Mucosa of gallbladder (tissue), 1 donor: ENCODE measurements around the gene AMPD3. TPM values are rescaled to one million over a fixed set of nuclear protein-coding genes. Genes with fewer than 3 reads are reported as not detected.

Experiments
- DNase-seq: peaks from one replicate; pipeline ENCODE4 v3.0.0-alpha.2; 2020; ENCODE audit warnings: low spot score
- total RNA-seq: library from RNA; stranded (reverse); gene quantifications from one replicate; pipeline ENCODE4 v1.2.1, GENCODE V29; 2021
- donor health status: DM: no; HTN: no; CAD: no.

Gene AMPD3
- total RNA-seq, 1 donor from 2014 or later = 17.6 TPM

DNA sequence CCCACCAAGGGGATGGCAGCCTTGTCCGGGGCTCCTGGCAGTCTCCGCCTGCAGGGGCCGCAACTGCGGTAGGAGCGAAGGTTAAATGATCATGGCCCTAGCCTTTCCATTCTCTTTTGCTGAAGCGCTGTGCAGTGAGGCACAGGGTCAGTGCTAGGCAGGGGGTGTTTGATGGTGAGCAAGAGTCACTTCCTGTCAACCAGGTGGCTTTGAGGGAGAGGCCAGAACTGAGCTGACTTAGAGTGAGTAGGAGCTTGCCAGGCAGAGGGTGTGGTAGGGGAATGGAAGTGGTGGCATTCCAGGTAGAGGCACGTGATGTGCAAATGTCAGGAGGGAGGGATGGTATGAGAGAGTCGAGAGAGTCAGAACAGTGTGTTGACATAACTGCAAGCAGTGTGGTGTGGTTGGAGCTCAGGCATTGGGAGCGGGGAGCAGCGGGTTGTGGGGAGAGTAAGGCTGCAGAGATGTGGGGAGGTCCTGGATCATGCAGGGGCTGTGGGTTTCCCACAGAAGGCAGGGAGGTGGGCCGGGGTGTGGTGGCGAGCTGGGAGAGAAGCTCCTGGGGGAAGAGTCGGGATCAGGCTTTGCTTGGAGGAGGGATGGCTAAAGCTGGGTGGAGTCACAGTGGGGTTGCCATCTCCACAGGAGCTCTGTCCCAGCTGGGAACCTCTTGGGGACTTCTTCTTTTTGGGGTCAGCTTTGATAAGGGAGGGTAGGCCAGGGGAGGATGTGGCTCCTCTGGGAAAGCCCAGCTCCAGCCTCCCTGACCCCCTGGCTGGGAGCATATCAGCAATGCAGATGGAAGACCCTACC, 33.3 kb downstream of the AMPD3 start:
- peak; percentile 56 for DNase-seq

DNA sequence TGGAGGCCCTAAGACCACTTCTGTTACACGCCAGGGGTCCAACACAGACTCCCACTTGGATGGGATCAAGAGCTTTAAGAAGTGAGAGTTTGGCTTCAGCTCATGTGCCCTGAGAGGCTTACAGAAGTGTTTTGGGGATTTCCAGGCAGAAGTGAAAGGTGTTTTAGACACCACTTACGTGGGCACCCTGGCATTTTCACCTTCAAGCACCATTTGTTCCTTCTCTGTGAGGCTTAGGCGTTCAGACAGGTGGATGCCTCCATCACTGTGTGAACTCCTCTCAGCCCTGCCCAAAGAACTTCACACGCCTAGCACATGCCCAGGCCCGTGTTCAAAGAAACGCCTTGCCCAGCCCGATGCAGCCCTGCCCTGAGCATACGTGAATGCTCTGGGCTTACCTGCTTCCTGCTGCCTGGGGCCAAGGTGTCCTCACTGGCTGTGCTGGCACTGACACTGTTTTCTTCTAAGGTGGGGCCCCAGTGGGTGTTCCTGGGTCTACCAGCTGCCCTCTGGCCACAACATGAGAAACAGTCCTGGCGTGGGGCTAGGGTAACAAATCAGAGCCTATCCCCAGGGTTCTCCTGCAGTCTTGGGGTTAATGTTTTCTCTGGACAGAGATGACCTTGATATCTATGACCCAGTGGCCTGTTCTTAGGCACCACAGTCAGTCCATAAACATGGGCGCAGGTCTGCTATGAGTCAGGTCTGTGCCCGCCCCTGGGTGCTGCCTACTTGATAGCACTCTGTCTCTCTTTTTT, 34.0 kb downstream of the AMPD3 start:
- DNase-seq = peak; percentile 58

DNA sequence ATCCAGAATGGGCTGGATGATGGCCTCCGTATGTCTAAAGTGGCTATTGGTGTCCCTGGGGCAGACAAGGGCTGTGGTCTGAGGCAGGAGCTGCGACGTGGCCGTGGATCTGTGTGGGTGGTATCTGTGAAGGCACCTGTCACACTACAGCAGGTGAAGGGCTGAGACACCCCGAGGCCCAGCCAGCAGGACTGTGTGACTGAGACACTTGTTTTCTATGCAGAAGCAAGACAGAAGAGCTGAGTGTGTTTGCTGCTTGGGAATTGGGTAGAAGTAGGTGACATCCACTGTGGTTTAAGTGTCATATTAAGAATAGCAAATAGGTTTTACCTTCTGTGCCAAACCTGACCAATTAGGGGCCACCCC, 35.0 kb downstream of the AMPD3 start:
- DNase-seq = no peak

DNA sequence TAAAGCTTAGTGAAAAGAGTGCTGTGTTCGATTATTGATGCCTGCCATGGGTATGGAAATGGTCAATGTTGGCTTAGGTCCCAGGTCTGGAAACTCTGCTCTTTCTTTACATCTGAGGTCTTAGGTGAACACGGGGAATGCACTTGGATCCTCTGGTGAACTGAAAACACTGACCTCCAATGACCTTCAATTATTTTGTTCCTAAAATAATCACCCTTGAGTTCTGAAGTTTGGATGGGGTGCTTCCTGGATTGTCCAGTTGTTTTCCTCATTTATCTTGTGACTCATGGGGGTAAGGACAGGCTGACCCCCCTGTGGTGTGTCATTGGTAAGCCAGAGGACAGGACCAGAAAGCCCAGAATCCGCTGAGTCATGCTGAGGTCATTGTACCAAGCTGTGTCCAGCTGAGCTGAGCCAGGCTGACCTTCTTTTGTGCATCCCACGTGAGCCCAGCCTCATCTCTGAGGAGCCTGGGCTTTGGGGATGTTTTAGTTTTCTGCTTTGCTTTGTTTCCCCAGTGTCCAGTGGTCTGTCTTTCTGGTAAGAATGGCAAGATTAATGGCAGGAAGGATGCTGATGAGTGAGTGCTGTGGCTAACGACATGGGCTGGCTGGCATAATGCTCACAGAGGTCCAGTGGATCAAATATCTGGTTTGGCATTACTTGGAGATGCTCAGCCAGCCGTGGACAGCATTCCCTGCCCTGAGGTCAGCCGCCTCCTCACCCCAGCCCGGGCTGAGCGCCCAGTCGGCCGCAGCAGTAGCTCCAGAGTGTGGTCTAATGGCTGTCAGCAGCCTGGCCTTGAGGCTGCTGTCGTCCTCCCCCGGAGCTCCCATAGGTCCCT, 35.6 kb downstream of the AMPD3 start:
- peak; percentile 86 for DNase-seq

DNA sequence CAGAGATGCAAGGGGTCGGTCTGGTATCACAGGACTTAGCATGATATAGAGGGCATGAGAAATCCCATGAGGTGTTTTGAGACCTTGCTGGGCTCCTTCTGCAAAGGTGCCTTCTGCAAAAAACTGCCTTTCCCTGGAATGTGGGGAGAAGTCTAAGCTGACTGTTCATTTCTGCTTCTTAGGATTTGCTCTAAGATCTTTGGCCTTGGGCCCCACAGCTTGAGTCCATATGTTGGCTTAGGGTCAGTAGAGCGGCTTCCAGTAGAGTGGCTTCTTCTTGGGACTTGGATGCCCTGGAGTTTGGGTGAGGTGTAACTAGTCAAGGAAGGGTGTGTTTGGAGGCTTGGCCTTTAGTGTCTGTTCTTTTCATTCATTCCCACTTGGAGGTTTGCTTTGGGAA, 37.0 kb downstream of the AMPD3 start:
- DNase-seq = no peak

DNA sequence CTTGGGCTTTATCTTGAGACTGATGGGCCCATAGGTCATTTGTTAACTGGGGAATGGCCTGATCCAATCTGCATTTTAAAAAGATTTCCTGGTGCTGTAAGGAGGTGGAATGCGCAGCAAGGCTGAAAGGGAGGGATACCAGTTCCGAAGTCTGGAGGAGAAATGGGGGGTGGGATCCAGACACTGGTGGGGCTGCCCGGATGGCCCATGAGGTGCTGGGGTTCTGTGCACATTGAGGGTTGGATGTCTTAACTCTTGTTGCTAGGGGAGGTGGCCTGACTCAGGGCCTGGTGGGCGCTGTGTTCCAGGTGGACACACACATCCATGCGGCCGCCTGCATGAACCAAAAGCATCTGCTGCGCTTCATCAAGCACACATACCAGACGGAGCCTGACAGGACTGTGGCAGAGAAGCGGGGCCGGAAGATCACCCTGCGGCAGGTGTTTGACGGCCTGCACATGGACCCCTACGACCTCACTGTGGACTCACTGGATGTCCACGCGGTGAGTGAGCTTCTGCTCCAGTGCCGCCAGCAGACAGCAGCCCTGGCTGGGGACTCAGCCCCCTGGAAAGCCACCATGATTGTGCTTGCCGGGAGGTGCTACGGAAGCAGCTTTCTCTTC, 38.1 kb downstream of the AMPD3 start:
- DNase-seq = no peak

DNA sequence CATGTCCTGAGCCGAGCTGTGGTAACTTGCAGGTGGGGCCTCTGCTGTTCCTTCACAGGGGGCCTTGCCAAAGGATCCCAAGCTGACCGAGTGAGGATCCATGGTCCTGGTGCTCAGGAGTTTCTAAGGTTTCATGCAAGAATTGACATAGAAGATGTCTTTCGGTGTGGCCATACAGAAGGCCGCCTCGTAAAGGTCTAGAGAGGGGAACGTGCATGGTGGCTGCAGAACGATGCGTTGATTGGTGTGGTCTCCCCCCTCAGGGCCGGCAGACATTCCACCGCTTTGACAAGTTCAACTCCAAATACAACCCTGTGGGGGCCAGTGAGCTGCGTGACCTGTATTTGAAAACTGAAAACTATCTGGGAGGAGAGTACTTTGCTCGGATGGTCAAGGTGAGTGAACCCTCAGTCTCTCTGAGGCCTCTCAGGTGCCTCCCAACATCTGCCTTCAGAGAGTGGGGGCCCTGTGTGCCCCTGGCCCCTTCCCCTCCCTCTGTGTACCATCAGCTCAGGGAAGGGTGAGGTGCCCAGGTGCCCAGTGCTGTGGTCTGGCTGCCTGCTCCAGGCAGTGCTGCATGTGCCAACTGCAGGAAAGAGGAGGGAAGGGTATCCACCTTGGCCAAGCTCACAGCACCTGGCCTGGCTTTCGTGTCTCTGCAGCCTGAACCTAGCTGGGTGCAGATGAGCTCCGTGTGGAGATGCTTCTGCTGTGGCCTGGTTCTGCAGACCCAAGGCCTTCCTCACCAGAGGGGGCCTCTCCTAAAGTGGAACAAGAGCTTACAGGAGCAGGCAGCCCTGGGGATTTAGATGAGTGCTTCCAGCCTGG, 39.8 kb downstream of the AMPD3 start:
- no peak for DNase-seq

DNA sequence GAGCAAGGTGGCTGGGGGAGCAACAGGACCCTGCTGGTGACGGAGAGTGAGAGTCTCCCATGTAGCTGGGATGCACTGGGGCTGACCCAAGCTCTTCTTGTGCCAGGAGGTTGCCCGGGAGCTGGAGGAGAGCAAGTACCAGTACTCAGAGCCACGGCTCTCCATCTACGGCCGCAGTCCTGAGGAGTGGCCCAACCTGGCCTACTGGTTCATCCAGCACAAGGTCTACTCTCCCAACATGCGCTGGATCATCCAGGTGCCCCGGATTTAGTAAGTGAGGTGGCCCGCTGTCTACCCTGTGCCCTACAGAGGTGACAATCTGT, 40.4 kb downstream of the AMPD3 start:
- DNase-seq = no peak

DNA sequence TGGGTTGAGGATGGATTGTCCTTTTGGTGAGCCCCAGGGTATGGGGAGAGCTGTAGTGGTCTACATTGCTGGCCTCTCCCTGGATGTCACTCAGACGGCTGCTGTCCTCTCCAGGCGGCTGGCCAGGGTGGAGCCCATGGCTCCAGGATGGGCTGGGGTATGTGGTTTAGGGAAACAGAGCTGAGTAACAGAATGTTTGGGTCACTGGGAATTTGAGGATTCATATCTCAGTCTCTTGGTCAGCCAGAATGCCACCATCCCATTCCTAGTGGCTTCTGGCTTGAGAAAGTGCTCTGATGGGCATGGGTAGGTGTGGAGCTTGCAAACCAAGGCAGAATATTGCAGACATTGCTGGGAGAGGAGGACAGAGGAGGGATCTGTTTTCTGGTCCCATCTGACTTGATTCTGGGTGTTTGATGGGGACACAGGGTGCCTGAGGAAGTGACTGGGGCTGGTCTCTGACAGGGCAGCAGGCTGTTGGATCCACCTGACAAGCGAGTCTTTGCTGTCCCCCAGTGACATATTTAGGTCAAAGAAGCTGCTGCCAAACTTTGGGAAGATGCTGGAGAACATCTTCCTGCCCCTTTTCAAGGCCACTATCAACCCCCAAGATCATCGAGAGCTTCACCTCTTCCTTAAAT, 41.4 kb downstream of the AMPD3 start:
- DNase-seq = peak; percentile 6

DNA sequence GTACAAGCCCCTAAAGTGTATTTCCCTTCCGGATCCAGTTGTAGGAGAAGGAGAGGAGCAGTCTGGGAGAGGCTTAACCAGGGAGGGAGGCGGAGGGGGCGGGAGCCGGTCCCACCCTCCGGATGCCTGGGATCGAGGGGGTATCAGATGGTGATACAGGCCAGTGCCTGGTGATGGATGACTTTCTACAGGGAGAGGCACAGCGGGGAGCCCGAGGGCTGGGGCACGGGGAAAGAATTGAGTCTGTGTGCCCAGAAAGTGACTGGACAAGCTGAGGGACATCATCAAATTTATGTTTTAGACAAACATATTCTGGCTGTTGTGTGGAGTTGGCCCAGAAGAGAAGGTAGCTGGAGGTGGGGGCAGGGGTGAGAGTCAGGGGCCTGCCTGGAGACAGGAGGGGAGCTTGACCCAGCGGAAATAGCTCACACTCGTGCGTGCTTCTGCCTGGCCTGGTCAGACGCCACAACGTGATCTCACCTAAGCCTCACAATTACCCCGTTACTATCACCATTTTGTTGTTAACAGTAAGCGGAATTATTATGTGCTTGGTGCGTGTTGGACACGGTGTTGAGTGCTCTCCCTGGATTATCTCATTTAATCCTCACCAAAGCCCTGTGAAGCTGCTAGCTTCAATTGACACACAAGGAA, 42.4 kb downstream of the AMPD3 start:
- peak; percentile 7 for DNase-seq

DNA sequence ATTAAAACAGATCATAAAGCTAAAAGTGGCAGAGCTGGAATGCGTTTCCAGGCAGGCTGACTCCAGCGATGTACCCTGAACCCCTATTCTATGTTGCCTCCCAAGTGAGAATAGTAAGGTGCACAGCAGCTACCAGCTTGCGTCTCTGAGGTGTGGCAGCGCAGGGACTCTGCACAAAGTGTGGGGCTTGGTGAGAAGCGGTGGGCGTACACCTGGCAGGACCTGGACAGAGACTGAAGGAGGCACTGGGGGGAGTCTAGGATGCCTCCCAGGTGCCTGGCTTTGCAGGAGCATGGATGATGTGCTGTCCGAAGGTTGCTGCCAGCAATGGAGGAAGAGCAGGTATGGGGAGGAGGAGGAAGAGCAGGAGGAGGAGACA, 42.9 kb downstream of the AMPD3 start:
- DNase-seq = peak; percentile 6

DNA sequence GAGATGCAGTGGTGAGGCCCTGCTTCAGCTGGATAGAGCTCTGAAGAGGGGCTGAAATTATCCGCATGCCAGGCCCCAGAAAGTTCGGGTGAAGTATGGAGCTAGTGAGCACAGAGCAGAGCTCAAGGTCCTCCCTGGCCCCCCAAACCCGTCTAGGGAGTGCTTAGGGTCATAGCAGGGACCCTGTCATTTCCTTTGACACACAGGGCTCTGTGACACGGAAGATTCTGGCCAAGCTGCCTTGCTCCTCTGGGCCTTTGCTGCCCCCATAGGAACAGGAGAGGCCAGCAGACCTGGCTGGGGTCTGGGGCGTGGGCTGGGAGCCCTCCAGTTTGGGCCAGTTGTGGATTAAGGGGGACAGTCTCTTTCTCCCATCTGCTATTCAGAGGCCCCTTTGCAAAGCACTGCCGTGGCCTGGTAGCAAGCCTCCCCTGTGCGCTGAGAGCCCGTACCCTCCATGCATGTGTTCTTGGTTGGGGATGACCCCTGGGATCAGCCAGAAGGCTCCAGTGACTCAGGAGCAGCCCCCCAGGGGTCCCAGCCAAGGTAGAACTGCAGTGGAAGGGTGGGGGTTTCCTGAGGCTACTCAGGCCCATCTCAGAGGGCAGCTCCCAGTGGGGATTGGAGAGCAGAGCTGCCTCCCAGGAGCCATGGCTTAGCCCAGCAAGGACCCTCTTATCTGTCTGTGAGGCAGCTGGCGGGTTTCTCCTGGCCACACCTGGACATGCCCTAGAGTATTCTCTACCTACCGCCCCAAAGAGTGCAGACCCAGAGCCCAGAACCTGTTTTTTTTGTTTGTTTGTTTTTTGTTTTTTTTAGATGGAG, 43.6 kb downstream of the AMPD3 start:
- no peak for DNase-seq

DNA sequence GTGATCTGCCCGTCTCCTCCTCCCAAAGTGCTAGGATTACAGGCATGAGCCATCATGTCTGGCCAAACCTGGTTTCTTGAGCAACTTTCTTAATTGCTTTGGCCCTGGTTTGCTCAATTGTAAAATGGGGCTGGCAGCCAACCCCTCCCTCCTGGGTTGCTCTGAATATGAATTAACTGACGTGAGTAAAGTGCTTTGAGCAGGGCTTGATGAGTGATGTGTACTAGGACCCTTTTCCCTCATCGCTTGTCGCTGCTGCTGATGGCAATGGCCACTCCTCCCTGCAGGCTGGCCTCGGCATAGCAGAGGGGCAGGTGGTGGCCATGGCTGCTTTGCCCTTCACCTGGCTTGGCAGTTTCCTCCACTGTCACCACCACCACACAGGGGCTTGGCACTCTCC, 44.4 kb downstream of the AMPD3 start:
- no peak for DNase-seq

DNA sequence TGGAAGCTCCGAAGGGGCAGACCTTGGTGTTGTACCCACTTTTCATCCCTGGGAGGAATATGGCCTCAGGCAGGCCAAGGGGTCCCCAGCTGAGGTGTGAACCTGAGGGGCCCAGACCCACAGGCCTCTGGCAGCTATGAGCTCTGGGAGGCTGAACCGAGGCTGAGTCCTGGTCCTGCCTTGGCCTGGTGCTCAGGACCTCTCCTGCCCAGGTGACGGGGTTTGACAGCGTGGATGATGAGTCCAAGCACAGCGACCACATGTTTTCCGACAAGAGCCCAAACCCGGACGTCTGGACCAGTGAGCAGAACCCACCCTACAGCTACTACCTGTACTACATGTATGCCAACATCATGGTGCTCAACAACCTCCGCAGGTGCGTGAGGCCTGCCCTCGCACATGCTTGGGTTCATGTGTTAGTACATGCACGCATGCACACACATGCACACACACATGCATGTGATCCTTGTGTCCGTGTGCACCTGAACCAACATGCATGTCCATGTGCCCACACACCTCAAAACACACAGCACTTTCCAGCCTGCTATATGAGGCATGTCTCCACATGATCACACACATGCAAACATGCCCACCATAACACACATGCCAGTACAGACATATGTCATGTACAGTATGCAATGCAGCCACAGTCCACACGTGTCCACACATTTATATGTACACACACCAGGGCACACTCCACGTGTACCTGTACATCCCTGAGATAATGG, 45.0 kb downstream of the AMPD3 start:
- DNase-seq = no peak

DNA sequence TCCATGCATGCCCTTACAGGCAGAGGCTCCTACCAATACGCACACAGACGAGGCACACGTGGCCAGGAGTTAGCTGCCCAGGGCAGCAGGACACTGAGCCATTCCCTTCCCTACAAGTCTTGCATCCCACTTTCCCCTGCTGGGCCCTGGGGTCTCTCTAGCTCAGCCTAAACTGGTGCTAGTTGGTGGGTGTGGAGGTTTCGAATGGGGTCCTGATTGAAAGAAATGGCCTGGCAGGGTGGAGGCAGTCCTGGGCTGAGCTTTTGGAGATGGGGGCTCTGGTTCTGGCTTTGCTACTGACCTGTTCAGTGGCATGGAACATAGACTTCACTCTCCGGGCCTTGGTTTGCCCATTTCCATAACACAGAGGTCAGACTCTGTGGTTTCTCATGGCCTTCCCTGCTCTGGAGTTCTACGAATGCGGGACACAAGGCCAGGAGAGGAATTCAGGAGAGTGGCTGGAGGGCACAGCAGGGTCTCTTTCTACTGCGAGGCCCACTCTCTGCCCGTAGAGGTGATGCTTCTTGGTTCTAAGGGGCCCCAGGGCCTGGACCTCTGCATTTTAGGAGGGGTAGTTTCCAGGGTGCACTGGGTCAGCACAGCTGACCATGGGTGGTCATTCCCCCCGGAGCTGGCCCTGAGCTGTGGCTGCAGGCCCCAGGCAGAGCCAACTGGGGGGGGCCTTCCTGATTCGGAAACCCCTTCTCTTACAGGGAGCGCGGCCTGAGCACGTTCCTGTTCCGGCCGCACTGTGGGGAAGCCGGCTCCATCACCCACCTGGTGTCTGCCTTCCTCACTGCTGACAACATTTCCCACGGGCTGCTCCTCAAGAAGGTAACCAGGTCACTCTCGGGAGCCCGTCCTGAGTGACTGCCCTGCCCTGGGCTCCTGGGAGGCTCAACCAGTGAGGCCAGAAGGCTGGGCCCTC, 46.0 kb downstream of the AMPD3 start:
- DNase-seq = no peak

DNA sequence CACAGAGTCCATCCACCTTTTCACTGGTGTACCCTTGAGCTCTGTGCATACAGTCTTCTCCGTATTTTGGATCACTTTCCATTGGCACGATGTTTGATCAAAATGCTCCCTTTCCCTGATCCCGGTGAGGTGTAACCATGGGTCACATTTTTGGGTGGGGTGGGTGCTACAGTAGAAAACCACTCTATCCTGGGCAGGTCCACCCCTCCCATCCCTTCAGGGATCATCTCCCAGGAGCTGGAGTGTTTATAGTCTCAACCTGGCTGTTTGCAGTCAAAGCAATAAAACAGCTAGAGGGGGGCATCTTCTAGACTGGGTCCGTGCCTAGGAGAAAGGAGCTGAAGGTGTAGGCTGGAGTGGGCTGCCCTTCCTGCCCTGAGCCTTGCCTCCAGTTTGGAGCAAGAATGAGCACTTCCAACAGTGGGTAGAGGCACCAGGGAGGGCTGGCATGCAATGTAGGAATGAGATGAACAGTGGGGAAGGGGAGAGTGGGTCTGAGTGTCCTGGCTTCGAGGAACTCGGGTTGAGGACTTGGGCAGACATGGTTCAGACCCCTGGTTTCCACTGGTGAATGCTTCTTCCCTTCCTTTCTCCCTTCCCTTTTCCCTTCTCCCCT, 47.1 kb downstream of the AMPD3 start:
- no peak for DNase-seq

DNA sequence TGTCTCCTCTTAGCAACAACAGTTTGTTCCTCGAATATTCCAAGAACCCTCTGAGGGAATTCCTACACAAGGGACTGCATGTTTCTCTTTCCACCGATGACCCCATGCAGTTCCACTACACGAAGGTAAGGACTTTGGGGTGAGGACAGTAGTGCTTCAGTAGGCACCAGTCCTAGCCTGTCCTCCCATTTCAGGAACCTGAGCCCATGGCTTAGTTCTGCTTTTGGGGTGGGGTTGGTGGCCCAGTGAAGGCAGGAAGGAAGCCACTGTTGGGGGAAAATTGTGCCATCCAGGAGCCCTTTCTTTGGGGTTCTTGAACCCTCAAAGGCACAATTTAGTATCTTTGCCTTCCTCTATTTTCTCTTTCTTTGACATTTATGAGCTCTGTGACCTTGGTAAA, 47.7 kb downstream of the AMPD3 start:
- no peak for DNase-seq
